Activated CD8-positive, alpha-beta memory T cell treated with anti-CD3 and anti-CD28 coated beads, Interleukin-2, amount 50 U/mL, for 4 hours (primary cell): ENCODE measurements around the gene TRIM2.
"Not testable (repeated sequence)": the region's sequence is repeated elsewhere in the genome, so short reads cannot be mapped to it uniquely, and the experiment has no call there.

ENCODE experiments used
- DNase-seq: peaks from one replicate; pipeline ENCODE4 v3.0.0-alpha.2; 2020

The TRIM2 gene

GRCh38 chr4:153191795-153192363, 12.4 kb upstream of the TRIM2 start:
- no peak for DNase-seq

GRCh38 chr4:153197301-153197700, 6.9 kb upstream of the TRIM2 start:
- no peak for DNase-seq

GRCh38 chr4:153198719-153199118, 5.5 kb upstream of the TRIM2 start:
- no peak for DNase-seq

- DNase-seq = not testable (repeated sequence)
Measured at GRCh38 chr4:153203746-153204145, 497 bp upstream of the TRIM2 start.

GRCh38 chr4:153204728-153205648, 745 bp downstream of the TRIM2 start:
- peak; percentile 19 for DNase-seq

- peak; percentile 29 for DNase-seq
Measured at GRCh38 chr4:153205757-153206156, 1.5 kb downstream of the TRIM2 start.

- no peak for DNase-seq
Measured at GRCh38 chr4:153206534-153206933, 2.3 kb downstream of the TRIM2 start.

GRCh38 chr4:153207027-153207426, 2.8 kb downstream of the TRIM2 start:
- no peak for DNase-seq

GRCh38 chr4:153207567-153207966, 3.3 kb downstream of the TRIM2 start:
- DNase-seq = no peak

- DNase-seq = no peak
Measured at GRCh38 chr4:153209410-153209809, 5.2 kb downstream of the TRIM2 start.

- DNase-seq = no peak
Measured at GRCh38 chr4:153210727-153211126, 6.5 kb downstream of the TRIM2 start.

GRCh38 chr4:153211986-153212728, 7.9 kb downstream of the TRIM2 start:
- no peak for DNase-seq

GRCh38 chr4:153212736-153213135, 8.5 kb downstream of the TRIM2 start:
- DNase-seq = no peak

GRCh38 chr4:153215921-153216320, 11.7 kb downstream of the TRIM2 start:
- no peak for DNase-seq

GRCh38 chr4:153216546-153216945, 12.3 kb downstream of the TRIM2 start:
- DNase-seq = no peak

- DNase-seq = no peak
Measured at GRCh38 chr4:153217440-153217839, 13.2 kb downstream of the TRIM2 start.

GRCh38 chr4:153218961-153219360, 14.7 kb downstream of the TRIM2 start:
- DNase-seq = no peak

- no peak for DNase-seq
Measured at GRCh38 chr4:153220682-153221395, 16.6 kb downstream of the TRIM2 start.

- DNase-seq = peak; percentile 20
Measured at GRCh38 chr4:153221783-153222706, 17.8 kb downstream of the TRIM2 start.

- peak; percentile 27 for DNase-seq
Measured at GRCh38 chr4:153222707-153223426, 18.6 kb downstream of the TRIM2 start.

GRCh38 chr4:153223427-153223801, 19.2 kb downstream of the TRIM2 start:
- DNase-seq = no peak
